Body of pancreas (tissue), 4 donors: Measurements from ENCODE around the gene PCSK5.

Source experiments
- POLR2A ChIP-seq, 3 donors: fragments of 450-650 bp; IDR thresholded peaks; one replicate each; pipeline ENCODE4 v1.6.1; 2016; ENCODE audit warnings: antibody characterized with exemption in 3 of 3, mild to moderate bottlenecking in 2 of 3
- TF ChIP-seq, protein P1 (sequence below), 7 experiments: fragments of 450-650 bp in 4 of 7; fragments of 200-600 bp in 3 of 7; sonication (generic) in 3 of 7; IDR thresholded peaks; one replicate each; pipeline ENCODE4 v1.5.1; 2016 to 2019; ENCODE audit warnings: antibody characterized with exemption in 7 of 7

DNA sequence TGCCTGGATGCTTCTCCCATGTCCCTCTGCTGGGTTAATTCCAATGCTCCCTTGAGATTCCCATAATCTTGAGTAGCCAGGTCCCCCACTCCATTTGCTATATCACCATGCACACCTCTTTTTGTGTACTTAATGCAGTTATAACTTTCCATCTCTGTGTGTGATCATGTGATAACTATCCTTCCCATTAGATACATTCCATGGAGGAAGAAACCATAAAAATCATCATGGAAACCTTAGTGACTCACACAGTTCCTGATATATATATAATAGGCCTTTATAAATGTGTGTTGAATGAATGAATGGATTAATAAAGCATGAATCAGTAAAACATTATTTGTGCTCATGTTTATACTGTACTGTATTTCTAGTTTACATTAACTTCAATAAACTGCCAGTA is 104.6 kb downstream of the PCSK5 start:
- TF ChIP-seq, protein P1, sequence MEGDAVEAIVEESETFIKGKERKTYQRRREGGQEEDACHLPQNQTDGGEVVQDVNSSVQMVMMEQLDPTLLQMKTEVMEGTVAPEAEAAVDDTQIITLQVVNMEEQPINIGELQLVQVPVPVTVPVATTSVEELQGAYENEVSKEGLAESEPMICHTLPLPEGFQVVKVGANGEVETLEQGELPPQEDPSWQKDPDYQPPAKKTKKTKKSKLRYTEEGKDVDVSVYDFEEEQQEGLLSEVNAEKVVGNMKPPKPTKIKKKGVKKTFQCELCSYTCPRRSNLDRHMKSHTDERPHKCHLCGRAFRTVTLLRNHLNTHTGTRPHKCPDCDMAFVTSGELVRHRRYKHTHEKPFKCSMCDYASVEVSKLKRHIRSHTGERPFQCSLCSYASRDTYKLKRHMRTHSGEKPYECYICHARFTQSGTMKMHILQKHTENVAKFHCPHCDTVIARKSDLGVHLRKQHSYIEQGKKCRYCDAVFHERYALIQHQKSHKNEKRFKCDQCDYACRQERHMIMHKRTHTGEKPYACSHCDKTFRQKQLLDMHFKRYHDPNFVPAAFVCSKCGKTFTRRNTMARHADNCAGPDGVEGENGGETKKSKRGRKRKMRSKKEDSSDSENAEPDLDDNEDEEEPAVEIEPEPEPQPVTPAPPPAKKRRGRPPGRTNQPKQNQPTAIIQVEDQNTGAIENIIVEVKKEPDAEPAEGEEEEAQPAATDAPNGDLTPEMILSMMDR (IDR thresholded peaks at IDR 0.05): no peak
- no peak for TF ChIP-seq POLR2A (IDR thresholded peaks at IDR 0.05)
